ENCODE measurements around the gene KLHL10. TPM values are rescaled to one million over a fixed set of nuclear protein-coding genes. Genes with fewer than 3 reads are reported as not detected.

KLHL10 gene
- total RNA-seq, 2 donors from 2014 or later, result 0.15 TPM; not detected in 1

DNA sequence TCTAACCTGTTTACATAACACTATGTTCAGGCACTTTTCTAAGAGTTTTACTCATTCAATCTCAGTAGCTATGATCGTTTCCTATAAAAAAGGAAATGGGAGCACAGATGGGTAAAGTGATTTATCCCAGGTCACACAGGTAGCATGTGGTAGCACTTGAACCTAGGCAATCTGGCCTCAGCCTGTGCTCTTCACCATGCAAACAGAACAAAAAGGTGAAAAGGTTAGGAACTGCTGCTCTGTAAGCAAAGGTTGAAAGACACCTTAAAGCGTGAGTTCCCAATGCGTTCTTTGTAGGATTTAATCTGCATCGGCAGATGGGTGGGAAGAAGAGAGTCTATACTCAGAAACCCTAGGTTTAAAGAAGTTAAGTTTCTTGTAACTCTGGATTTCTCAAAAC, 42.5 kb downstream of the KLHL10 start:
- H3K36me3 ChIP-seq (ENCODE audit: control insufficient read depth, insufficient read depth, low read length), result peaks cover 69% of the 10 kb centered on the region
- no peak overlapping the region for H3K9ac ChIP-seq (ENCODE audit: extremely low read depth, low read length, poor library complexity, severe bottlenecking)
- H3K4me1 ChIP-seq (ENCODE audit: control insufficient read depth, insufficient read depth, low read length), result no peaks in the 10 kb centered on the region
- no peak overlapping the region for H3K27ac Mint-ChIP-seq
- H3K27me3 ChIP-seq (ENCODE audit: control insufficient read depth, insufficient read depth, low read length, poor library complexity, severe bottlenecking), result no peaks in the 10 kb centered on the region
- H3K9me3 ChIP-seq (ENCODE audit: control insufficient read depth, low read length), result peaks cover 11% of the 10 kb centered on the region
- no peak for DNase-seq
- H3K36me3 Mint-ChIP-seq (ENCODE audit: low read depth), result peaks cover 83% of the 10 kb centered on the region
- H3K27ac ChIP-seq (ENCODE audit: low read depth, low read length), result no peak overlapping the region
- no peak for TF ChIP-seq CTCF (conservative IDR thresholded peaks at IDR 0.05)
- H3K9me3 Mint-ChIP-seq, result peaks cover 18% of the 10 kb centered on the region
- H3K27me3 Mint-ChIP-seq (ENCODE audit: insufficient read depth), result no peaks in the 10 kb centered on the region
- no peaks in the 10 kb centered on the region for H3K4me1 Mint-ChIP-seq
- 97 to 100% methylated on average over 2 to 4 of the region's 4 CpGs for WGBS, 2 experiments (ENCODE audit: insufficient coverage in 1 of 2, insufficient read length in 1 of 2)
- no peak overlapping the region for H3K4me3 ChIP-seq (ENCODE audit: low read length)
- no peak overlapping the region for H3K4me3 Mint-ChIP-seq

DNA sequence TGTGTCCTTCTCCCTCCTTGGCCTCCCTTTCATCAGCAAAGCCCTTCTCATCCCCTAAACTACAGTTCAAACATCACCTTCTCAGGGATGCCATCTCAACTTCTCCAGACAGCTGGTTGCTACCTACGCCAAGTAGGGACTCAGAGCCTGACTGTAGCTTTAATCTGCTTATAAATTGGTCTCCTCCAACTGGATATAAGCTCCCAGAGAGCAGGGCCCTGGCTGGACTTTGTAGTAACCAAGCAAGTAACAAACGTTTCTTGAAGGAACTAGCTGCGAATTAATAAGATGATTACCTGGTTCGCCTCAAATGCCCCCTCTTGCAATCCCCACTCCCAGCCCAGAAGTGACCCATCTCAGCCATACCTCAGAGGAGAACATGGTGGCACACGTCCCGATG, 45.1 kb downstream of the KLHL10 start:
- no peak overlapping the region for H3K4me3 Mint-ChIP-seq
- peak overlapping the region; percentile 6 for H3K27ac Mint-ChIP-seq
- no peak for TF ChIP-seq CTCF (conservative IDR thresholded peaks at IDR 0.05)
- H3K9ac ChIP-seq (ENCODE audit: extremely low read depth, low read length, poor library complexity, severe bottlenecking), result no peak overlapping the region
- H3K27me3 ChIP-seq (ENCODE audit: control insufficient read depth, insufficient read depth, low read length, poor library complexity, severe bottlenecking), result no peaks in the 10 kb centered on the region
- no peaks in the 10 kb centered on the region for H3K4me1 ChIP-seq (ENCODE audit: control insufficient read depth, insufficient read depth, low read length)
- peaks cover 10% of the 10 kb centered on the region for H3K9me3 ChIP-seq (ENCODE audit: control insufficient read depth, low read length)
- no peak for DNase-seq
- H3K36me3 Mint-ChIP-seq (ENCODE audit: low read depth), result peaks cover 82% of the 10 kb centered on the region
- H3K9me3 Mint-ChIP-seq, result no peaks in the 10 kb centered on the region
- H3K27me3 Mint-ChIP-seq (ENCODE audit: insufficient read depth), result no peaks in the 10 kb centered on the region
- H3K4me3 ChIP-seq (ENCODE audit: low read length), result no peak overlapping the region
- H3K36me3 ChIP-seq (ENCODE audit: control insufficient read depth, insufficient read depth, low read length), result peaks cover 88% of the 10 kb centered on the region
- no peak overlapping the region for H3K27ac ChIP-seq (ENCODE audit: low read depth, low read length)
- 91 to 93% methylated on average over 6 of the region's 6 CpGs for WGBS, 2 experiments (ENCODE audit: insufficient coverage in 1 of 2, insufficient read length in 1 of 2)
- H3K4me1 Mint-ChIP-seq, result no peaks in the 10 kb centered on the region

- Mint-ChIP-seq H3K9me3 (no peaks in the 10 kb centered on the region), H3K4me3 (no peak overlapping the region), H3K27ac (no peak overlapping the region), H3K4me1 (no peaks in the 10 kb centered on the region), H3K36me3 (ENCODE audit: low read depth) (peaks cover 83% of the 10 kb centered on the region), H3K27me3 (ENCODE audit: insufficient read depth) (no peaks in the 10 kb centered on the region)
- Histone ChIP-seq H3K27me3 (ENCODE audit: control insufficient read depth, insufficient read depth, low read length, poor library complexity, severe bottlenecking) (no peaks in the 10 kb centered on the region), H3K4me1 (ENCODE audit: control insufficient read depth, insufficient read depth, low read length) (no peaks in the 10 kb centered on the region), H3K36me3 (ENCODE audit: control insufficient read depth, insufficient read depth, low read length) (peaks cover 84% of the 10 kb centered on the region), H3K4me3 (ENCODE audit: low read length) (no peak overlapping the region), H3K9me3 (ENCODE audit: control insufficient read depth, low read length) (no peaks in the 10 kb centered on the region), H3K9ac (ENCODE audit: extremely low read depth, low read length, poor library complexity, severe bottlenecking) (no peak overlapping the region), H3K27ac (ENCODE audit: low read depth, low read length) (peak overlapping the region; percentile 77)
- no peak for DNase-seq
- WGBS, 2 experiments (ENCODE audit: insufficient coverage in 1 of 2, insufficient read length in 1 of 2), result 76 to 82% methylated on average over 4 to 6 of the region's 6 CpGs
- peak; percentile 61 for TF ChIP-seq CTCF (conservative IDR thresholded peaks at IDR 0.05)
Observed at GRCh38 chr17:41885733-41886132, 48.1 kb downstream of the KLHL10 start.

Data from endodermal cell (in vitro differentiated cells).